ENCODE data around the gene MAB21L4. TPM values are rescaled to one million over a fixed set of nuclear protein-coding genes. Genes with fewer than 3 reads are reported as not detected.

Gene MAB21L4
- total and polyA plus RNA-seq, 11 donors = 0.10 to 0.75 TPM; not detected in 9

- Histone ChIP-seq H3K4me3 (no peak overlapping the region), H3K36me3 (no peaks in the 10 kb centered on the region), H3K9me3 (no peaks in the 10 kb centered on the region), H3K27ac (no peak overlapping the region), H3K4me1 (no peaks in the 10 kb centered on the region), H3K27me3 (no peaks in the 10 kb centered on the region)
- peak in 3 of 5 donors; percentile 18 to 53 (median 20) for DNase-seq
- TF ChIP-seq POLR2A (IDR thresholded peaks at IDR 0.05) (no peak), CTCF (IDR thresholded peaks at IDR 0.05) (no peak)
- intact Hi-C loops (cut with DNase I) = no loop called here
- 76 to 84% (median 80%) methylated on average over 13 to 18 of the region's 18 CpGs for WGBS, 4 donors
- ATAC-seq = peak in 1 of 4 donors; percentile 72
Measured at GRCh38 chr2:240886678-240887609, 9.0 kb downstream of the MAB21L4 start.

GRCh38 chr2:240886023-240886565 is 9.9 kb downstream of the MAB21L4 start:
- peak in 1 of 5 donors; percentile 20 for DNase-seq
- Histone ChIP-seq H3K4me1 (no peaks in the 10 kb centered on the region), H3K4me3 (no peak overlapping the region), H3K9me3 (no peaks in the 10 kb centered on the region), H3K27me3 (no peaks in the 10 kb centered on the region), H3K27ac (no peak overlapping the region), H3K36me3 (no peaks in the 10 kb centered on the region)
- no peak for TF ChIP-seq CTCF (IDR thresholded peaks at IDR 0.05)
- ATAC-seq = no peak
- WGBS, 4 donors = 69 to 78% (median 72%) methylated on average over 5 of the region's 5 CpGs
- intact Hi-C loops (cut with DNase I) = no loop called here

- no peaks in the 10 kb centered on the region for H3K9me3 ChIP-seq
- H3K4me3 ChIP-seq = no peak overlapping the region
- intact Hi-C loops (cut with DNase I) = no loop called here
- H3K27me3 ChIP-seq = no peaks in the 10 kb centered on the region
- TF ChIP-seq POLR2A (IDR thresholded peaks at IDR 0.05) (no peak), CTCF (IDR thresholded peaks at IDR 0.05) (no peak)
- no peaks in the 10 kb centered on the region for H3K36me3 ChIP-seq
- WGBS, 4 donors = 36 to 70% (median 49%) methylated on average over 1 of the region's 1 CpG
- ATAC-seq (no peak), DNase-seq (peak in 2 of 5 donors; percentile 5 to 8)
- no peak overlapping the region for H3K27ac ChIP-seq
- no peaks in the 10 kb centered on the region for H3K4me1 ChIP-seq
Measured at GRCh38 chr2:240885566-240885965, 10.4 kb downstream of the MAB21L4 start.

GRCh38 chr2:240884745-240885144 is 11.2 kb downstream of the MAB21L4 start:
- H3K4me1 ChIP-seq = no peaks in the 10 kb centered on the region
- WGBS, 4 donors = 68 to 88% (median 78%) methylated on average over 3 of the region's 3 CpGs
- no peak overlapping the region for H3K27ac ChIP-seq
- no peaks in the 10 kb centered on the region for H3K36me3 ChIP-seq
- no peaks in the 10 kb centered on the region for H3K27me3 ChIP-seq
- ATAC-seq = no peak
- TF ChIP-seq CTCF (IDR thresholded peaks at IDR 0.05) = no peak
- TF ChIP-seq POLR2A (IDR thresholded peaks at IDR 0.05) = no peak
- DNase-seq = no peak
- no peaks in the 10 kb centered on the region for H3K9me3 ChIP-seq
- H3K4me3 ChIP-seq = no peak overlapping the region
- intact Hi-C loops (cut with DNase I) = no loop called here
